Peyer's patch (tissue), 4 donors: ENCODE data around the gene DDR2.

Experiments used
- CTCF ChIP-seq, 6 experiments: fragments of 450-650 bp in 4 of 6; fragments of 200-600 bp in 2 of 6; sonication (generic) in 1 of 6; IDR thresholded peaks; one replicate each; pipeline ENCODE4 v1.5.1; 2017 to 2019; ENCODE audit warnings: antibody characterized with exemption in 6 of 6, mild to moderate bottlenecking in 3 of 6, moderate library complexity in 1 of 6
- POLR2A ChIP-seq, 2 donors: fragments of 450-650 bp; IDR thresholded peaks; one replicate each; pipeline ENCODE4 v1.5.1; 2017; ENCODE audit warnings: antibody characterized with exemption in 2 of 2, mild to moderate bottlenecking in 2 of 2, moderate library complexity in 2 of 2

- TF ChIP-seq CTCF (IDR thresholded peaks at IDR 0.05) = no peak
- no peak for TF ChIP-seq POLR2A (IDR thresholded peaks at IDR 0.05)
These were observed 141.7 kb downstream of the DDR2 start for GRCh38 chr1:162774007-162774406.
